Left kidney (tissue), 2 donors: ENCODE measurements around the gene RAPGEF1. TPM values are rescaled to one million over a fixed set of nuclear protein-coding genes. Genes with fewer than 3 reads are reported as not detected.
"Not testable (repeated sequence)": the region's sequence is repeated elsewhere in the genome, so short reads cannot be mapped to it uniquely, and the experiment has no call there.

ENCODE experiments used
- DNase-seq: peaks from one replicate; pipeline ENCODE4 v3.0.0-alpha.2; 2013
- polyA plus RNA-seq: library from polyadenylated mRNA; unstranded; fragments of 120-200 nt; gene quantifications from one replicate; pipeline ENCODE4 v1.2.1, GENCODE V29; 2013; ENCODE audit not compliant: insufficient read length

RAPGEF1 gene
- polyA plus RNA-seq, 1 donor = 40.2 TPM

GRCh38 chr9:131731644-131732043 lies 8.2 kb downstream of the RAPGEF1 start:
- DNase-seq = no peak

- no peak for DNase-seq
These were observed 8.6 kb downstream of the RAPGEF1 start for GRCh38 chr9:131731237-131731636.

DNA sequence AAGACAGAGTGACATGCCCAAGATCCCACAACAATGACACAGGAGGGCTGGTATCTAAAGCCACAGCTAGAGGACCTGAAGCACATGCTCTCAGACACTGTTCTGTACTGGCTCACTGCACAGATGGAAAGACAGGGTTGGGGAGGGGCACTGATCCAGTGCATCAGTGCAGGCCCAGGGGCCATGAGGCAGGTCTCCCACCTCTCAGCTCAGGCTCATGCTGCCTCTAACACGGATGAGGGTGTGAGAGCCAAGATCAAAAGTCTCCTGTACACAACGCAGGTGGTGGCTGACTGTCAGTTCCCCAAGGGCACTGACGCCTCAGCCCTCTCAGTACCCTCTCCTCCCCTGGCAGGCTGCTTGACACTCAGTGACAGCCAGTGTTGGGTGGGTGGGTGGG lies 10.9 kb downstream of the RAPGEF1 start:
- DNase-seq = no peak

DNA sequence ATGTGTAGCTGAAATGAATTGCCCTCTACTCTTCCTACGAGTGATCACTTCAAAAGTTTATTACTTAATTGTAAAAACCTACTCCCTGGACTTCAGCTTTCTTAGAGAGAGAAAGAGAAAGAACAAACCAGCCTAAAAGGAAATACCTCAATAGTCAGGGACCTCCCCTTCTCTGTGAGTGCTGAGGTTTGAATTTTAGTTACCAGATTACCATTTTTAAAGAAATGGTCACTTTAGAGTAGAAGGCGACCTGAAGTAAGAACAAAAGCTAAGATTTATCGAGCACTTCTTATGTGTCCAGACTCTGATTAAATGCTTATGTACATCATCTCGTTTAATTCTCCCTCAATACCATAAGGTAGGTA lies 11.3 kb downstream of the RAPGEF1 start:
- no peak for DNase-seq

DNA sequence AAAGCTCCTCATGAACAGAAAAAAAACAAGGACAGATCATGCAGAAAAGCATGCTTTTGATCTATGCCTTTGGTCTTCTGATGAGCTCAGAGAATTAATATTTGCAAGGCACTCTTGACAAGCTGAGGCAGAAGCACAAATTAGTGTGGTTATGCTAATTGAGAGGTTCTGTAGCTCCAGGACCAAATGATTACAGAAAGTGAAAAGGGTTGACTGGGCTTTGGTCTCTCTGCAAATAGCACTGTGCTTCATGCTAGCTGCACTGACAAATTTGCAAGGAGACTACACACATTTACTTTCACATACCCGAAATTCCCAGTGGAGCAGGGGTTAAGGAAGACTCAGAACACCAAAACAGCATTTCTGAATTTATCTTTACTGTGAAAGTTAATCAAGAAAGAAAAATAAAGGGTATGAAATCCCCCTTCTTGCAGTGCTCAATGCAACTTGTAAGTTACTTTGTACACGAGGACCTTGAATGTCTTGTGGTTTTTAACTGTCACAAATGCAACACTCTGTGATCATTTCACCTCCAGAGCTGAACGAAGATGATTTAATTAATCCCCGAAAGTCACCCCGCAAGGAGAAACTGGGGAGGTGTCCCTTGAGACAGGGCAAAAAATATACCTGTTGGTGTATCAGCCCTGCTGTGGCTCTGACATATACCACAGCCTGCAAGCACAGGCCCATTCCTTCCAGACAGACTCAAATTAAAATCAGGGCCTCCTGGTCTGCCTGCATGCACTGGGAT lies 11.9 kb downstream of the RAPGEF1 start:
- no peak for DNase-seq

DNA sequence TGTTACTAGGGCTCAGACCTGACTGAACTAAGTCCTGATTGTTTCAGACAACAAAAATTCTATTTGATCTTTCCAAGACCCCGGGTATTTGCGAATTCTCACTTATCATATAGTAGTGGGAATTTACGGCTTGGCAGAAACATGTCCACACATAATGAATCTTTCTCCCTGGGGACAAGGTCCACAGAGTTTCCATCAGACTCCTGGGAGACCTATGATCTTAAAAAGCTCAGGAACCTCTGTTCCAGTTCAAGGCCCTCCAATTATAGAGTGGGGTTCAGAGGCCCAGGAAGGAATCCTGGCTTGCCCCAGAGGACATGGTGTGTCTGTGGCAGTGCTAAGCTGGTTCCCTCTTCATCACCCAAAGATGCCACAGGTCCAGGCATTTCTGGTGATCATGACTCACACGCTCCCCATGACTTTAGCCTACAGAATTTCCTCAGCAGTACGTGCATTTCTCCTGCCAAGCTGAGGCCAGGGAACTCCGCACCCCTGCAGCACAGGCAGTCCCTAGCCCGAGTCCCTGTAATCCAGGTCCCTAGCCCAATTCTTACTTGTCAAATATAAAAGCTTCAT lies 12.6 kb downstream of the RAPGEF1 start:
- DNase-seq = no peak

DNA sequence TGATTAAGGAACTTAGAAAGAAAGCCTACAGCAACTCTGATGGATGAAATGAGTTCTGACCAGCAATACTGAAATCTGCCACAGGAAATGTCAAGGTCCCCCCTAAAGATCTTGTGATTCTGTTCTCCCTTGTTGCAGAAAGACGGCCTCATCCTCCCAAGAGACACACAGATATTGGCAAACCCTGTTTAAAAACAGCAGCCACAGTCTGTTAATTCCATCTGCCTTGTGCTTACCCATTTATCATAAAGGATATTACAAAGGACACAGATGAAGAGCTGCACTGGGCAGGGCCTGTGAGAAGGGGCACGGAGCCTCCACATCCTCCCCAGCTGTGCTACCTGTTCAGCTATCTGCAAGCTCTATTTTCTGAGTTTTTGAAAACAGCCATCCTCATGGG lies 15.2 kb downstream of the RAPGEF1 start:
- no peak for DNase-seq

DNA sequence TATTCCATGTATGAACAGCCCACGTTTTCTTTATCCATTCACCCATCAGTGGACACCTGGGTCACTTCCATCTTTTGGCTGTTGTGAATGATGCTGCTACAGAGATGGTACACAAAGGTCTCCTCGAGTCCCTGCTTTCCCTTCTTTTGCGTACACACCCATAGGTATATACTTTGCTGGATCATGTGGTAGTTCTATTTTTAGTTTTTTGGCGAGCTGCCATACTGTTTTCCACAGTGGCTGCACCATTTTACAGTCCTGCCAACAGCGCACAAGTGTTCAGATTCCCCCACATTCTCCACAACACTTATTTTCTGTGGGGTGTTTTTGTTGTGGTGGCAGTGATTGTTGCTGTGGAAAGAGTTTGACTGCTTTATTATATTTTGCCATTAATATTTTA lies 16.2 kb downstream of the RAPGEF1 start:
- DNase-seq = no peak

GRCh38 chr9:131722255-131722654 lies 17.6 kb downstream of the RAPGEF1 start:
- DNase-seq = no peak

- no peak for DNase-seq
These were observed 18.8 kb downstream of the RAPGEF1 start for GRCh38 chr9:131721076-131721475.

DNA sequence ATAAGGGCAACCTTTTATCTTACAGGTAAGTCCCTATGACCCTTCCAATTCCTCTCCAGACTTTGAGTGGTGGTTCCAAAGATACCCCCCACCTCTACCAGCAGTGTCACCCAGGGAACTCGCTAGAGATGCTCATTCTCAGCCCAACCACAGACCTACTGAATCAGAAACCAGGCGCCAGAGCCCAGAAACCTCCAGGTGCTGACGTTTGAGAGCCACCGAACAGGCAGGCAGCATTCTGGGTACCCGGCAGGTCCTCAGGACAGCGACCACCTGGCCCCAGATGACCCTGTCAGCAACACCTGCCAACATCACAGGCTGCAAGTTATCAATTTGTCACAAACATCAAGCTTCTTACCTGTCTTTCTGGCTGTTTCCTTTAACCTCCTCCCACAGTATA lies 19.5 kb downstream of the RAPGEF1 start:
- no peak for DNase-seq

DNA sequence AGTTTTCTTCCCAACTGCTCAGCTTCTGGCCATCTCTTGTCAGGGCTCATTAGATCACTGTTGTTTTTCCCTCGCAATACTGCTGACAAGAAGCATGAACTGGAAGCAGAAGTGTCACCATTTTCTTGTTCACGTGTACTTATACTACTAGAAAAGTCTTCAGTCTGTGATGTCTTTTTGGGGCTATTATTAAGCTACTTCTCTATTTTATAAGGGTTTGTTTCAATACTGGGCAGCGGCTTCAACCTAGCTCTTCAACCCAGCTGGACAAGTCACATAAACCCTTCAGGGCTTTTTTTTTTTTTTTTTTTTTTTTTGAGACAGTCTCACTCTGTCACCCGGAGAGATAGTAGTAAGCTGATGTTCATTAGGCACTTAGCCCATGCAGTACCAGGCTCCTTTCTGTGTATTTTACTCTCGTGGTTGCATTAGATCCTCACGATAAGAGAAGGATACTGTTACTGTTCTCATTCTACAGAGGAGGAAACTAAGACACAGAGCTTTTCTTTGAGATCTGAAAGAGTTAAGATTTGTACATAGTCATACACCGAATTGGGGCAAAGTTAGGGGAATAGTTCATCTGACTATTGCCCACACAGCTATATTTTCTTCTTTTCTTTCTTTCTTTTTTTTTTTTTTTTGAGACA lies 20.5 kb downstream of the RAPGEF1 start:
- DNase-seq = no peak

DNA sequence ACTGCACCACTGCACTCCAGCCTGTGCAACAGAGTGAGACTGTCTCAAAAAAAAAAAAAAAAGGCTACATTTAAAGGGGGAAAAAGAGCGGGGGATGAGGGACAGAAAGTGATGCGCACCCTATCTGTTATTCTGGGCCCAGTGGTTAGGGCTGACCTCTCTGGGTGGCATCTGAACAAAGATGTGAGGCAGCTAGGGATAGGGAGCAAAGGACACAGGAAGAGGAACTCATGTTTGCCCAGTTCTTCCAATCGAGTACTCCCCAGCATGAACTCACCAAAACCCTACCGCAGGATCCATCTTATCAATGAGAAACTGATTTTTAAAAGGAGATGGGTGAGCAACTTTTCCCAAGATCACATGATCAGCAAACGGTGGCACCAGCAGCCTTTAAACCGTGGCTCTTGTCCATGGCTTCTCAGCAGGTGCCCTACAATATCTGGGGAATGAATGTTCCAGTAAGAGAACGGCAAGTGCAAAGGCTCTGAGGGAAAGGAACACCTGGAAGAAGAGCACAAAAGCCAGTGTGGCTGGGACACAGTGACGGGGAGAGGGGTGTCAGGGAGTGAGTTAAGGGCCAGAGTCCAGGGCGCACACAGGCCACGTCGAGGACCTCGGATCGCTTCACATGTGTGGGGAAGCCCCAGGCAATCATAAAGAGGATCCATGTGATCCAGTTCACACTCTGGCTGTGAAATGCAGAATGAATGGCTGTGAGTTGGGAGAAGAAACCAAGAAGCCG lies 22.0 kb downstream of the RAPGEF1 start:
- DNase-seq = no peak

DNA sequence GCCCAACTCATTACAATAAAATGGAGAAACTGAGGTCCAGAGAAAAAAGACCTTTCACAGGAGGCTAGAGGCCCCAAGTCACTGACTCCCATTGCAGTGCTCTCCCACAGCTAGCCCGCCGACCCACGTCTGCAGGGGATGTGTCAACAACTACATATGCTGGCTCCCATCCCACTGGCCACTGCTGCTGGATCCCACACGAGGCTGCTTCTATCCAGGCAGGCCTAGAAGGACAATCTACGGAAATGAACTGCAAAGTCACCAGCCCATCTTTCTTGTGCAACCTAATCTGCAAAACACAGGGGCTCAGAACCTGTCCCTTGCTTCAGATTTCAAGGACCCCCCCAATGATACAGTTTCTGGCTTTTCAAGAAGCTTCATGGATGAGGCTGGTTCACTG lies 24.0 kb downstream of the RAPGEF1 start:
- no peak for DNase-seq

GRCh38 chr9:131714821-131715220 lies 25.1 kb downstream of the RAPGEF1 start:
- no peak for DNase-seq

DNA sequence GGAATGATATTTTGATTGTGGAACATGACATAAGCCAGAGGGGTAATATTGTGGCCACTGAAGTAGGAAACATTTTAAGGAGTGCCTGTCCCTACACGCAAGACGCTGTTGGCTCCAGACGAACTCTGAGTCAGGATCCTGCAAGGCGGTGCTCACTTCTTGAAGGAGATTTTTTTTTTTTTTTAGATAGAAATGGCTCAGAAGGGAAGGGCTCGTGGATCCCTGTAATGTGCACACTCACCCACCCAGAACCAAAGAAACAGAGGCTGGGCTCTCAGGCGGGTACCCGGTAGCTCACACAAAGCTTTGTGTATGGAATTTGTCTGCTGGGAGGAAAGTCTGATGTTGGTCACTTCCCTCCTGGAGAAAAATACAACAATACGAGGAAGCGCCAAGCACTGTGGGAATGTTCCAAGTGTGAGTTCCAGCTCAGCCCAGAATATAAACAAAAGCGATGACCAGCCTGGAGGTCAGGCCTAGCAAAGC lies 25.7 kb downstream of the RAPGEF1 start:
- no peak for DNase-seq

GRCh38 chr9:131713016-131713415 lies 26.9 kb downstream of the RAPGEF1 start:
- DNase-seq = no peak

GRCh38 chr9:131712151-131712716 lies 27.6 kb downstream of the RAPGEF1 start:
- DNase-seq = no peak

DNA sequence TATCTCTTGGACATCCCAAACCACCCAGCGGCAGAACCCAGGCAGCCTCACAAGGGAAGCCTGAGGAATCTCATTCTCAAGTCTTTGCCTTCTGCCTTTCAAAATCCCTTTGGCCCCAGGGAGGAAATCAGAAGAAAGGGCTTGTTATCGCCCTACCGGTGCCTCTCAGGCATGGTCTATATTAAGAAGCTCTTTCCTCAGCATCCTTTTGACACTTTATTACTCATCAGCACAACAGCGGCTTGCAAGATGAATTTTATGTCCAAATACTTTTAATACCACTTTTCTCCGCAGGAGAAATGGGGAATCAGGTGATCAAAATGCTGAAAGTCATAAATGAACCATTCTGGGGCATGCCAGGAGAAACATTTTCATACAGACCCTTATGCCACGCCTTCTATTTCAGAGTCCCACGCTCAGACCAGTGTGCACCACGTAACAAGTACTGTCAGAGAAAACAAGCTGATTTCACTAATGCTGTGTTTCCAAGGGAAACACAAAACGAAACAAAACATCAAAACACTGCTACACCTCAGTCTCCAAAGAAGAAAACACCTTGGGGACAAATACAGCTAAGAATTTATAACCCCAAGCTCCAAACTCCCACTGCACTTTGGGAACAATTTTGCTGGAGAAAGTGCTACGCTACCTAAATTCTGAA lies 30.0 kb downstream of the RAPGEF1 start:
- DNase-seq = no peak

- not testable (repeated sequence) for DNase-seq
These were observed 30.7 kb downstream of the RAPGEF1 start for GRCh38 chr9:131709010-131709770.
